Muscle of arm (tissue), 12 donors: ENCODE results near the gene HRG. TPM values are rescaled to one million over a fixed set of nuclear protein-coding genes. Genes with fewer than 3 reads are reported as not detected.

Experiments
- DNase-seq: peaks from one replicate; pipeline ENCODE4 v3.0.0-alpha.2; 2013
- polyA plus RNA-seq, 12 donors: library from polyadenylated mRNA; unstranded; fragments of 120-200 nt; gene quantifications; one replicate each; pipeline ENCODE4 v1.2.1, GENCODE V29; 2013; ENCODE audit not compliant: insufficient read length in 12 of 12

HRG gene
- polyA plus RNA-seq, 12 donors = 0.04 to 2.7 (median 0.19) TPM; not detected in 6

GRCh38 chr3:186724911-186725310, 59.1 kb downstream of the HRG start:
- DNase-seq = no peak

Other genes with a start within 250 kb of the HRG start
- 1 to 10 TPM in 10 of 12 donors, not detected in 2; 1.6 to 7.0 (median 3.2) TPM for gene CRYGS, start 121.6 kb upstream of the HRG start, polyA plus RNA-seq
- 10 to 100 TPM in 11 of 12 donors, not detected in 1; 10.4 to 16.5 (median 13.0) TPM for gene TBCCD1, start 98.7 kb upstream of the HRG start, polyA plus RNA-seq
- gene DNAJB11, start 95.3 kb upstream of the HRG start, polyA plus RNA-seq = 10 to 100 TPM in 11 of 12 donors, not detected in 1; 31.9 to 50.3 (median 44.9) TPM
- 10 to 100 TPM in 1 of 12 donors, 1 to 10 TPM in 3, under 1 TPM in 6, not detected in 2; 0.13 to 70.1 (median 0.57) TPM for gene AHSG, start 53.0 kb upstream of the HRG start, polyA plus RNA-seq
- gene FETUB, start 25.6 kb upstream of the HRG start, polyA plus RNA-seq = under 1 TPM in 7 of 12 donors, not detected in 5; 0.11 to 0.69 (median 0.36) TPM
- gene KNG1, start 51.3 kb downstream of the HRG start, polyA plus RNA-seq = 1 to 10 TPM in 1 of 12 donors, under 1 TPM in 6, not detected in 5; 0.07 to 4.0 (median 0.33) TPM
- gene EIF4A2, start 117.6 kb downstream of the HRG start, polyA plus RNA-seq = 100 to 1,000 TPM in 11 of 12 donors, not detected in 1; 447 to 655 (median 578) TPM
- 10 to 100 TPM in 11 of 12 donors, not detected in 1; 16.7 to 46.8 (median 27.5) TPM for gene RFC4, start 140.5 kb downstream of the HRG start, polyA plus RNA-seq
- under 1 TPM in 5 of 12 donors, not detected in 7; 0.03 to 0.12 (median 0.07) TPM for gene ADIPOQ, start 176.7 kb downstream of the HRG start, polyA plus RNA-seq